Measurements from ENCODE around the gene GNAO1. TPM values are rescaled to one million over a fixed set of nuclear protein-coding genes. Genes with fewer than 3 reads are reported as not detected.

Gene GNAO1
- total and polyA plus RNA-seq, 2 of the 13 experiments (the other 11 are each of a cell fraction or from before 2014, with no cell fraction given): not detected

DNA sequence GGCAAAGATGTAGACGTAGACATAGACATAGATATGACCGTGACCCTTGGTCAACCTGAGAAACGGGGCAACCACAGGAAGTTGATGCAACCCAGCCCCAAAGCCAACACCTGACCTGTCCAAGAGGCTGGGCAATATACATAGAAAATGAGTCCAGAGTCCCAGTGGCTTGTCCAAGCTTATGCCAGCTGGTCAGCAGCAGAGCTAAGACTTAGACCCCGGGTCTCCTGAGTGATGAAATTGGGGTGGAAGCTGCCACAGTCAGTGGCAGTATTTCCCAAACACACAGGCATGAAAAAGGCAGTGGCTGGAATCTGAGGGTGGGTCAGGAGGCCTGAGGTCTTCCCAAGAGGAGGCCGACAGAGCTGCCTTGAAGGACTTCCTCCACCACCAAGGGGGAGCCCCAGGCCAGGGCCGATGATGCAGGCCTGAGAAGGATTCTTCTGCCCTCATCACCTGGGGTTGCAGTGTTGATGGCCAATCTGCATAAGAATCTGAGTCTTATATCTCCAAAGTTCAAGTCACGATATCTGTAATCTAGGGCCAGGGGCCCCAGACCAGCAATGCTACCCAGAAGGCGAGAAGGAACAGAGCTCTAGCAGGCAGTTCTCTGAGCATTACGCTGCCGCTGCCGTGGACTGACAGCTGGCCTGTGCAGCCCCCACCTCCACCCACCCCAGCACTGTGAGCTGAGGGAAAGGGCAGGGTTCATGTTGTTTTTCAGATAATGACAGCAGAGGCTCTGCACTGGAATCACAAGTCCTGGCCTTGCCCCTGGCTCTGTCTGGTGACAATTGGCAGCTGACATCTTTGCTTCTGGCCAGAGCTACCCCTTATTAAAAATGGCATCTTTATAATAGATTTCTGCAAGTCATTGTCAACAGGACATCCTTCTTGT is 72.7 kb downstream of the GNAO1 start (continued):
- TF ChIP-seq ONECUT2 (CRISPR knock-in tag; IDR thresholded peaks at IDR 0.05): no peak
- TF ChIP-seq, protein P1, sequence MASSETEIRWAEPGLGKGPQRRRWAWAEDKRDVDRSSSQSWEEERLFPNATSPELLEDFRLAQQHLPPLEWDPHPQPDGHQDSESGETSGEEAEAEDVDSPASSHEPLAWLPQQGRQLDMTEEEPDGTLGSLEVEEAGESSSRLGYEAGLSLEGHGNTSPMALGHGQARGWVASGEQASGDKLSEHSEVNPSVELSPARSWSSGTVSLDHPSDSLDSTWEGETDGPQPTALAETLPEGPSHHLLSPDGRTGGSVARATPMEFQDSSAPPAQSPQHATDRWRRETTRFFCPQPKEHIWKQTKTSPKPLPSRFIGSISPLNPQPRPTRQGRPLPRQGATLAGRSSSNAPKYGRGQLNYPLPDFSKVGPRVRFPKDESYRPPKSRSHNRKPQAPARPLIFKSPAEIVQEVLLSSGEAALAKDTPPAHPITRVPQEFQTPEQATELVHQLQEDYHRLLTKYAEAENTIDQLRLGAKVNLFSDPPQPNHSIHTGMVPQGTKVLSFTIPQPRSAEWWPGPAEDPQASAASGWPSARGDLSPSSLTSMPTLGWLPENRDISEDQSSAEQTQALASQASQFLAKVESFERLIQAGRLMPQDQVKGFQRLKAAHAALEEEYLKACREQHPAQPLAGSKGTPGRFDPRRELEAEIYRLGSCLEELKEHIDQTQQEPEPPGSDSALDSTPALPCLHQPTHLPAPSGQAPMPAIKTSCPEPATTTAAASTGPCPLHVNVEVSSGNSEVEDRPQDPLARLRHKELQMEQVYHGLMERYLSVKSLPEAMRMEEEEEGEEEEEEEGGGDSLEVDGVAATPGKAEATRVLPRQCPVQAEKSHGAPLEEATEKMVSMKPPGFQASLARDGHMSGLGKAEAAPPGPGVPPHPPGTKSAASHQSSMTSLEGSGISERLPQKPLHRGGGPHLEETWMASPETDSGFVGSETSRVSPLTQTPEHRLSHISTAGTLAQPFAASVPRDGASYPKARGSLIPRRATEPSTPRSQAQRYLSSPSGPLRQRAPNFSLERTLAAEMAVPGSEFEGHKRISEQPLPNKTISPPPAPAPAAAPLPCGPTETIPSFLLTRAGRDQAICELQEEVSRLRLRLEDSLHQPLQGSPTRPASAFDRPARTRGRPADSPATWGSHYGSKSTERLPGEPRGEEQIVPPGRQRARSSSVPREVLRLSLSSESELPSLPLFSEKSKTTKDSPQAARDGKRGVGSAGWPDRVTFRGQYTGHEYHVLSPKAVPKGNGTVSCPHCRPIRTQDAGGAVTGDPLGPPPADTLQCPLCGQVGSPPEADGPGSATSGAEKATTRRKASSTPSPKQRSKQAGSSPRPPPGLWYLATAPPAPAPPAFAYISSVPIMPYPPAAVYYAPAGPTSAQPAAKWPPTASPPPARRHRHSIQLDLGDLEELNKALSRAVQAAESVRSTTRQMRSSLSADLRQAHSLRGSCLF (CRISPR knock-in tag; IDR thresholded peaks at IDR 0.05; ENCODE audit: borderline replicate concordance): no peak
- TF ChIP-seq, protein P2, sequence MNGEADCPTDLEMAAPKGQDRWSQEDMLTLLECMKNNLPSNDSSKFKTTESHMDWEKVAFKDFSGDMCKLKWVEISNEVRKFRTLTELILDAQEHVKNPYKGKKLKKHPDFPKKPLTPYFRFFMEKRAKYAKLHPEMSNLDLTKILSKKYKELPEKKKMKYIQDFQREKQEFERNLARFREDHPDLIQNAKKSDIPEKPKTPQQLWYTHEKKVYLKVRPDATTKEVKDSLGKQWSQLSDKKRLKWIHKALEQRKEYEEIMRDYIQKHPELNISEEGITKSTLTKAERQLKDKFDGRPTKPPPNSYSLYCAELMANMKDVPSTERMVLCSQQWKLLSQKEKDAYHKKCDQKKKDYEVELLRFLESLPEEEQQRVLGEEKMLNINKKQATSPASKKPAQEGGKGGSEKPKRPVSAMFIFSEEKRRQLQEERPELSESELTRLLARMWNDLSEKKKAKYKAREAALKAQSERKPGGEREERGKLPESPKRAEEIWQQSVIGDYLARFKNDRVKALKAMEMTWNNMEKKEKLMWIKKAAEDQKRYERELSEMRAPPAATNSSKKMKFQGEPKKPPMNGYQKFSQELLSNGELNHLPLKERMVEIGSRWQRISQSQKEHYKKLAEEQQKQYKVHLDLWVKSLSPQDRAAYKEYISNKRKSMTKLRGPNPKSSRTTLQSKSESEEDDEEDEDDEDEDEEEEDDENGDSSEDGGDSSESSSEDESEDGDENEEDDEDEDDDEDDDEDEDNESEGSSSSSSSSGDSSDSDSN (CRISPR knock-in tag; IDR thresholded peaks at IDR 0.05): no peak
- no peak for TF ChIP-seq ZBTB7A (CRISPR knock-in tag; IDR thresholded peaks at IDR 0.05)
- TF ChIP-seq SRSF9 (IDR thresholded peaks at IDR 0.05; ENCODE audit: borderline replicate concordance, insufficient read depth, low read depth, low read length, poor library complexity, severe bottlenecking): no peak
- TF ChIP-seq ZNF816 (CRISPR knock-in tag; IDR thresholded peaks at IDR 0.05; ENCODE audit: borderline replicate concordance): no peak
- TF ChIP-seq ZNF747 (CRISPR knock-in tag; IDR thresholded peaks at IDR 0.05; ENCODE audit: borderline replicate concordance): peak; percentile 55; the same call in 1 of the 2 replicates
- TF ChIP-seq TEAD3 (CRISPR knock-in tag; optimal IDR thresholded peaks at IDR 0.05; ENCODE audit: borderline replicate concordance): peak; percentile 55
- TF ChIP-seq HOXA9 (CRISPR knock-in tag; IDR thresholded peaks at IDR 0.05; ENCODE audit: borderline replicate concordance): no peak
- TF ChIP-seq, protein P3, sequence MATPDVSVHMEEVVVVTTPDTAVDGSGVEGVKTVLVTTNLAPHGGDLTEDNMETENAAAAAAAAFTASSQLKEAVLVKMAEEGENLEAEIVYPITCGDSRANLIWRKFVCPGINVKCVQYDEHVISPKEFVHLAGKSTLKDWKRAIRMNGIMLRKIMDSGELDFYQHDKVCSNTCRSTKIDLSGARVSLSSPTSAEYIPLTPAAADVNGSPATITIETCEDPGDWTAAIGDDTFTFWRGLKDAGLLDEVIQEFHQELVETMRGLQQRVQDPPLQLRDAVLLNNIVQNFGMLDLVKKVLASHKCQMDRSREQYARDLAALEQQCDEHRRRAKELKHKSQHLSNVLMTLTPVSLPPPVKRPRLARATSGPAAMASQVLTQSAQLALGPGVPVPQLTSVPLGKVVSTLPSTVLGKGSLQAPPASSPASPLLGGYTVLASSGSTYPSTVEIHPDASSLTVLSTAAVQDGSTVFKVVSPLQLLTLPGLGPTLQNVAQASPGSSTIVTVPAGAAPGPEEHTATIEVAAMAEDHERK (CRISPR knock-in tag; IDR thresholded peaks at IDR 0.05; ENCODE audit: low read depth): no peak
- TF ChIP-seq AGO1 (IDR thresholded peaks at IDR 0.05; ENCODE audit: low read depth, low read length, poor library complexity, severe bottlenecking): no peak
- TF ChIP-seq, protein P4, sequence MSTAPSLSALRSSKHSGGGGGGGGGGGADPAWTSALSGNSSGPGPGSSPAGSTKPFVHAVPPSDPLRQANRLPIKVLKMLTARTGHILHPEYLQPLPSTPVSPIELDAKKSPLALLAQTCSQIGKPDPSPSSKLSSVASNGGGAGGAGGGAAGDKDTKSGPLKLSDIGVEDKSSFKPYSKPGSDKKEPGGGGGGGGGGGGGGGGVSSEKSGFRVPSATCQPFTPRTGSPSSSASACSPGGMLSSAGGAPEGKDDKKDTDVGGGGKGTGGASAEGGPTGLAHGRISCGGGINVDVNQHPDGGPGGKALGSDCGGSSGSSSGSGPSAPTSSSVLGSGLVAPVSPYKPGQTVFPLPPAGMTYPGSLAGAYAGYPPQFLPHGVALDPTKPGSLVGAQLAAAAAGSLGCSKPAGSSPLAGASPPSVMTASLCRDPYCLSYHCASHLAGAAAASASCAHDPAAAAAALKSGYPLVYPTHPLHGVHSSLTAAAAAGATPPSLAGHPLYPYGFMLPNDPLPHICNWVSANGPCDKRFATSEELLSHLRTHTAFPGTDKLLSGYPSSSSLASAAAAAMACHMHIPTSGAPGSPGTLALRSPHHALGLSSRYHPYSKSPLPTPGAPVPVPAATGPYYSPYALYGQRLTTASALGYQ (CRISPR knock-in tag; IDR thresholded peaks at IDR 0.05): no peak
- no peak for TF ChIP-seq ZNF446 (CRISPR knock-in tag; IDR thresholded peaks at IDR 0.05)
- no peak for TF ChIP-seq MLLT10 (CRISPR knock-in tag; IDR thresholded peaks at IDR 0.05)
- no peak for TF ChIP-seq SOX13 (IDR thresholded peaks at IDR 0.05)
- peak in 1 of 2 experiments; percentile 79; a peak in 2 of 4 replicates for TF ChIP-seq SOX13 (CRISPR knock-in tag; conservative IDR thresholded peaks at IDR 0.05 in 1 of 2, IDR thresholded peaks at IDR 0.05 in 1 of 2)
- TF ChIP-seq ZNF101 (CRISPR knock-in tag; IDR thresholded peaks at IDR 0.05; ENCODE audit: borderline replicate concordance, low read depth): no peak

Measured in HepG2 (cell line).